GM21529 (cell line): ENCODE measurements around the gene SCAPER.
A peak's percentile ranks its signal among the peaks of the same experiment; 100 is the strongest.

Experiments used
- ATAC-seq: cut with Tn5 transposase; IDR thresholded peaks from one replicate; pipeline ENCODE4 v1.9.1; 2021; ENCODE audit not compliant: unreplicated experiment

The SCAPER gene

GRCh38 chr15:76343313-76343996, 561.7 kb downstream of the SCAPER start:
- ATAC-seq: no peak

DNA sequence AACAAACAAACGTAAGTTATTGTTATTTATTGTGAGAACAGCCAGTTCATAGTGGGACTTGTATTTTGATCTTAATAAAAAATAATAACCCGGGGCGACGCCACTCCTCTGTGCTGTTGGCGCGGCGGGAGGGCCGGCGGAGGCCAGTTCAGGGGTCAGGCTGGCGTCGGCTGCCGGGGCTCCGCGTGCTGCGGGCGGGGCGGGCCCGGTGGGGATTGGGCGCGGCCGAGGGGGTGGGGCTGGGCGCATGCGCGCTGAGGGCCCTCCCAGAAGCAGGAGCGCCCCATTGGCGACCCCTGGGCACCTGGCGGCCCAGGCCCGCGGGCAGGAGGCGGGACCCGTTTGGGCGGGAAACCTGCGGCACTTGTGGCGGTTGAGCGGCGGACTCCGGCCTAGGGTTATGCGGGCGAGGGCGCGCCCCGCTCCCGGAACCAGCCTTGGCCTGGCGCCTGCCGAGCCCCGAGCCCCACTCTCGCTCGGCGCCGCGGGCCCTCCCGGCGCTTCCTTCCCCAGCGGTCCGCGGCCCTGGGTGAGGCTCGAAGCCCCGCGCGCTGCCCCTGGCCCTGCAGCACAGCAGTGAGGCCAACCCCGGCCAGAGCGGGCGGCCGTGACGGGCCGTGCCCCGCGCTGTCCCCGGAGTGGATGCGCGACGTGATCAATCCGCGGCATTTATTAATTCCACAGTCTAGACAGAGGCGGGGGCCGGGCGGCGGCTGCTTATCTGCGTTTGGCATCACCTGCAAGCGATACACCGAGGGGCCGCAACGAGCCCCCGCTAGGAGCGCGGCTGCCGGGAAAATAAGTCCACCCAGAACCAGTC, 562.5 kb downstream of the SCAPER start:
- no peak for ATAC-seq

DNA sequence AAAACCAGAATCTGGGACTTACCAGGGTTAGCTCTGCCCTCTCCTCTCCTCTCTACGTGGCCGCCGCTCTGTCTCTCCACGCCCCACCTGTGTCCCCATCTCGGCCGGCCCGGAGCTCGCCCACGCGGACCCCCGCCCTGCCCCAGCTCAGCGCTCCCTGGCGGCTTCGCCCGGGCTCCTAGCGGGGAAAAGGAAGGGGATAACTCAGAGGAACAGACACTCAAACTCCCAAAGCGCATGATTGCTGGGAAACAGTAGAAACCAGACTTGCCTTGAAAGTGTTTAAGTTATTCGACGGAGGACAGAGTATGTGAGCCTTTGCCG, 563.1 kb downstream of the SCAPER start:
- ATAC-seq: no peak

GRCh38 chr15:76341366-76342057, 563.6 kb downstream of the SCAPER start:
- no peak for ATAC-seq

GRCh38 chr15:76340803-76341365, 564.3 kb downstream of the SCAPER start:
- no peak for ATAC-seq

DNA sequence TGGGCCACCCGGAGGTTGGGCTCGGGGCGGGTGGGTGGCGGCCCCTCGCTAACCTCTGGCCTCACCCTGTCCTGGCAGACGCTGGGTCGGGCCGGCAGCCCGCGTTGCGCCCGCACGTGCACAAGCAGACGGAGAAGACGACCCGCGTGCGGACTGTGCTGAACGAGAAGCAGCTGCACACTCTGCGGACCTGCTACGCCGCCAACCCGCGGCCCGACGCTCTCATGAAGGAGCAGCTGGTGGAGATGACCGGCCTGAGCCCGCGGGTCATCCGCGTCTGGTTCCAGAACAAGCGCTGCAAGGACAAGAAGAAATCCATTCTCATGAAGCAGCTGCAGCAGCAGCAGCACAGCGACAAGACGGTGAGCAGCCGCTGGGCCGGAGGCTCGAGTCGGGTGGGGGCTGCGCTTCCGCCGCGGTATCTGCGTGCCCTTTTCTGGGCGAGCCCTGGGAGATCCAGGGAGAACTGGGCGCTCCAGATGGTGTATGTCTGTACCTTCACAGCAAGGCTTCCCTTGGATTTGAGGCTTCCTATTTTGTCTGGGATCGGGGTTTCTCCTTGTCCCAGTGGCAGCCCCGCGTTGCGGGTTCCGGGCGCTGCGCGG, 564.8 kb downstream of the SCAPER start:
- no peak for ATAC-seq

- ATAC-seq: no peak
These were observed 565.6 kb downstream of the SCAPER start for GRCh38 chr15:76339305-76340197.

DNA sequence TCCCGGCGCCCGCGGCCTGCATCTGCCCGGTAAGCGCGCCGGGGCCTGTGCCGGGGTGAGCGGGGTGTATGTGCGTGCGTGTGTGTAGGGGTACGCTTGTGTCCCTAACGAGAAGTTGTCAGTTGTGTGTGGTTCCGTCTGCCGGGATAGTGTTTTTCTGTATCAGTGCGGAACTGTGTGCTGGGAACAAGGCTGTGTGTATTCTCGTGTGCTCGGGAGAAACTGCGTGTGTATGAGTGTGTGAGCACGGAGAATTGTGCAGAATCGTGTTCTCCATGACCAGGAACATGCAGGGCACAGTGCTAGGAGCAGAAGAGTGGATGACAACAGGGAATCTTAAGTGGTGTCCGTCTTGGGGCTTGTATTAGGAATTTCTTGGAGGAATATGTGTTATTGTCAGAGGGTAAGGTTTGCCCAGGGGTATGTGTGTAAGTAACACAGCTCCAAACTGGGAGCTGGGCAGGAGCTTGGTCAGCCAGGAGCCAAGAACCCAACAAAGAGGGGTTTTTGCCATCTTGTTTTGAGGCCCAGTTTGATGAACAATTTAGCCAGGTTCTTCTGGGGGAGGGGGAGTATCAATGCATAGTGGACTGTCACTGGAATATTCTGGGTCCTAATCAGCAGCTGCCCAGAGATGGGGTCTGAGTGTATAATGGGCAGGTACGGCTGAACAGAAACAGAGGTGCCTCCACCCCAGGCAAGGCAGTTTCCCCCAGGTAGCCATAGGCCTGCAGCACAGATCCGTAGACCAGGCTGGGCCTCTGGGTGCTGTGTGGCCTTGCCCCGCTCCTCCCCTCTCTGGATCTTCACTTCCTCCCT, 566.4 kb downstream of the SCAPER start:
- ATAC-seq: no peak

DNA sequence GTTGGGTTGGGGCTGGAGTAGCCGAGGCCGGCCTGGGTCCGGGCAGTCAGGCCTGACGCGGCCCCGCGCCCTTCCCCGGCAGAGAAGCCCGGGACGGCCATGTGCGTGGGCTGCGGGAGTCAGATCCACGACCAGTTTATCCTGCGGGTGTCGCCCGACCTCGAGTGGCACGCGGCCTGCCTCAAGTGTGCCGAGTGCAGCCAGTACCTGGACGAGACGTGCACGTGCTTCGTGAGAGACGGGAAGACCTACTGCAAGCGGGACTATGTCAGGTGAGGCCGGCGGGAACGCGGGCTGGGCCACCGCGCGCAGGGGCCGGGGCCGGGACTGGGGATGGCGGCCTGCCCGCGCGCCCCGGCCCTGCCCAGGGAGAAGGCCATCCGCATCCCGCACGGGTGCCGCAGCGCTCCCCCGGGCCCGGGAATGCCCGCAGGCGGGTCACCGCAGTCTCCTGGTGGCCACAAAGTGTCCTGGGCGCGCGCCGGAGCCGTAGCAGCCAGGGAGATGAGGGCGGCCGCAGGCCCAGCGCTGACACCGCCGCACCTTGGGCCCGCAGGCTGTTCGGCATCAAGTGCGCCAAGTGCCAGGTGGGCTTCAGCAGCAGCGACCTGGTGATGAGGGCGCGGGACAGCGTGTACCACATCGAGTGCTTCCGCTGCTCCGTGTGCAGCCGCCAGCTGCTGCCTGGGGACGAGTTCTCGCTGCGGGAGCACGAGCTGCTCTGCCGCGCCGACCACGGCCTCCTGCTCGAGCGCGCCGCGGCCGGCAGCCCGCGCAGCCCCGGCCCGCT, 567.2 kb downstream of the SCAPER start:
- ATAC-seq: no peak

- no peak for ATAC-seq
These were observed 568.0 kb downstream of the SCAPER start for GRCh38 chr15:76337059-76337695.

- peak; percentile 54 for ATAC-seq
These were observed 568.7 kb downstream of the SCAPER start, which contains the start of gene ISL2 for GRCh38 chr15:76336254-76337058. Gene ISL2 (plus strand): TSS chr15:76336773. CDS start chr15:76336884, 111 bp downstream.

DNA sequence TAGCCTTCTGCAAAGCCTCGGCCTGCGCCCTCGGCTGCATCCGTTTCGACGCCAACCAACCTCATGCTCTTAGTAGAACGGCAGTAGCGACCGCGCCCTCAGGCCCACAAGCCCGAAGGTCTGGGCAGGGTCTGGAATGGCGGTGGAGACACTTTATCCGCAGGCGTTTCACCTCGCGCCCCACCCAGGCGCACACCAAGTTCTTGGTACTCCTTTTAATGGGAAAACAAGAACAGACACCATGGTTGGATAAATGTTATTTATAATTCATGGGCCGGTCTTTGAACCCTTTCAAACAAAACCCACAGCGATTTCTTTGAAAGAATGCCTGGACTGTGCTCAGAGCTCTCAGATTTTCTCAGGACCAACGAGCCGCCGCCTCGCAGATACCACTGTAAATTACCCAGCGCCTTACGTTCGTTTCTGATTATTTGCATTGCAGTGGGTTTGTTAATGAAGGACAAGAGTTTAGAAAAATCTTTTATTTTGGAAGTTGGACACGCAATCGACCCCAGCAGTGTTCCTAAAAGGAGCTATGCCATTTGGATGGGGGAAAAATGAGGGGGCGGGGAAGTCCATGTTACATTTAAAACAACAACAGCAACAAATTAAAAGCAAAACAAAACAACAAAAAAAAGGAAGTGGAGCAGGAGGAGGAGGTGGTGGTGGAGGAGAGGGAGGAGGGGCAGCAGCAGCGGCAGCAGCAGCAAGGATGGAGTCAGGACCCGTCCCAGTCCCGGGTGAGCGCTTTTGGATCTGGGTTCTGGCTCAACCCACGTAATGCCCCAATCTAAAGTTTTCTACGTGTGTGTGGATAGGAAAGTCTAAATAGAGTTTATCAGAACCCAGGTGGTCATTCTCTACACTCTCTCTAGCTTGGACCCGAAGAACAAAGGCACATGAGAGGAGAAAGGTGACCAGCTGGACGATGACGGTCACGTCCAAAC, 569.6 kb downstream of the SCAPER start:
- no peak for ATAC-seq

GRCh38 chr15:76334438-76335306, 570.5 kb downstream of the SCAPER start:
- ATAC-seq: no peak

- ATAC-seq: no peak
These were observed 571.3 kb downstream of the SCAPER start for GRCh38 chr15:76333720-76334437.
